Measurements from ENCODE around the gene ANK3. TPM values are rescaled to one million over a fixed set of nuclear protein-coding genes. Genes with fewer than 3 reads are reported as not detected.

Gene ANK3
- total RNA-seq, 1 donor from 2014 or later = 35.1 TPM

DNA sequence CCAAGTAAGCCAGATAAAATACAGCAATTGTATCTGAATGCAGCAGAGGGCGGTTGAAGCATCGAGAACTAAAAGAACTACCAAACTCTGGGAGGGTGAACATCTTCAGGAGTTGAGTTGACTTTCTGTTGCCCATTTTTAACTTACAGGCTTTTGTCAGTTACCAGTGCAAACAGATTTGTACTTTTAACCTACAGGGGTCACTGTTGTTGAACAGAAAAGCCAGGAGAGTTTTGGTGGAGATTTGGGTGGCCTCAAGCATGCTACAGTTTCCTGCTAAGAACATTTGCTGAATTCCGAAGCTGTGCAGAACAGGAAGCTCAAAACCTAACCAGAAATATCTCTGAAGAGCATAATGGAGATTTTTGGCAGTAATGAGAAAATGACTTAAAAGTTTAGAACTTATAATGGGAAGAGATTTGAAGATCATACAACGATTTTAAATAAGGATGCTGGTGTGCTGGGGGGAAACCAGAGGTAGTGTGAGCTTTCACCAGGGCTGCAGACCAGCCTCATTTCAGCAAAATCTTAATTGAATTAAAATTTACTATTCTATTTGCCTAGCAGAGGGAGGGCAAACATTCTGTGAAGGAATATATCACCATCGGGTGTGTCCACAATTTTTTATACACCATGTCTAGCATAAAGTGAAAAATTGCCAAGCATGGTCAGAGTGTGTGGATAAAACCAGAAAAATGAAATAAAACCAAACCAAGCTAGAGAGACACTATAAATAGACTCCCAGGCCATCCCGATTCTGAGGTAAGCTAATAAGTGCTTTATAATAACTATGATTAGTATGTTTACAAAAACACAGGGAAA lies 274.7 kb downstream of the ANK3 start:
- DNase-seq (ENCODE audit: low spot score) = no peak
- TF ChIP-seq, protein P1, sequence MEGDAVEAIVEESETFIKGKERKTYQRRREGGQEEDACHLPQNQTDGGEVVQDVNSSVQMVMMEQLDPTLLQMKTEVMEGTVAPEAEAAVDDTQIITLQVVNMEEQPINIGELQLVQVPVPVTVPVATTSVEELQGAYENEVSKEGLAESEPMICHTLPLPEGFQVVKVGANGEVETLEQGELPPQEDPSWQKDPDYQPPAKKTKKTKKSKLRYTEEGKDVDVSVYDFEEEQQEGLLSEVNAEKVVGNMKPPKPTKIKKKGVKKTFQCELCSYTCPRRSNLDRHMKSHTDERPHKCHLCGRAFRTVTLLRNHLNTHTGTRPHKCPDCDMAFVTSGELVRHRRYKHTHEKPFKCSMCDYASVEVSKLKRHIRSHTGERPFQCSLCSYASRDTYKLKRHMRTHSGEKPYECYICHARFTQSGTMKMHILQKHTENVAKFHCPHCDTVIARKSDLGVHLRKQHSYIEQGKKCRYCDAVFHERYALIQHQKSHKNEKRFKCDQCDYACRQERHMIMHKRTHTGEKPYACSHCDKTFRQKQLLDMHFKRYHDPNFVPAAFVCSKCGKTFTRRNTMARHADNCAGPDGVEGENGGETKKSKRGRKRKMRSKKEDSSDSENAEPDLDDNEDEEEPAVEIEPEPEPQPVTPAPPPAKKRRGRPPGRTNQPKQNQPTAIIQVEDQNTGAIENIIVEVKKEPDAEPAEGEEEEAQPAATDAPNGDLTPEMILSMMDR (IDR thresholded peaks at IDR 0.05) = peak; percentile 85
- Mint-ChIP-seq H3K4me3 (ENCODE audit: unreplicated experiment) (no peak overlapping the region), H3K27ac (ENCODE audit: unreplicated experiment) (no peak overlapping the region), H3K27me3 (ENCODE audit: low read depth) (no peaks in the 10 kb centered on the region), H3K9me3 (ENCODE audit: low read depth) (peaks cover 3% of the 10 kb centered on the region), H3K4me1 (ENCODE audit: low read depth) (peaks cover 5% of the 10 kb centered on the region), H3K36me3 (ENCODE audit: low read depth) (peaks cover 7% of the 10 kb centered on the region)

DNA sequence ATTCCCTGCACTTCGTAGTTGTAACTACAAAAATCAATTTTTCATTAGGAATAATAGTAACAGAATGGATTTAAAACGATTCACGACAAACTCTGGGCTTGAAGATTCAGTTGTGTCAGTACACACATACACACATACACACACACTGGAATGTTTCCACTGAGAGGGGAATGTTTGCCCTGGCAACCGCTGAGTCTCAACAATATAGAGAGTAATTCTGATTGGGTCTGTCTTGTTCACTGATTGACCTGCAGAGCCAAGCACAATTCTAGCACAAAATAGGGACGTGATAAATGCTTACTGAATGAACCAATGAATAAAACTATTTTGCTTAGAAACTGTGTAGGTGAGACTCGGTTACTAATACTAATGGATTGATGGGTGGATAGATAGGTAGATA lies 278.9 kb downstream of the ANK3 start:
- H3K27me3 Mint-ChIP-seq (ENCODE audit: low read depth) = no peaks in the 10 kb centered on the region
- H3K4me3 Mint-ChIP-seq (ENCODE audit: unreplicated experiment) = no peak overlapping the region
- peaks cover 9% of the 10 kb centered on the region for H3K36me3 Mint-ChIP-seq (ENCODE audit: low read depth)
- no peak for DNase-seq (ENCODE audit: low spot score)
- TF ChIP-seq, protein P1 (IDR thresholded peaks at IDR 0.05) = no peak
- peaks cover 24% of the 10 kb centered on the region for H3K4me1 Mint-ChIP-seq (ENCODE audit: low read depth)
- no peaks in the 10 kb centered on the region for H3K9me3 Mint-ChIP-seq (ENCODE audit: low read depth)
- no peak overlapping the region for H3K27ac Mint-ChIP-seq (ENCODE audit: unreplicated experiment)

DNA sequence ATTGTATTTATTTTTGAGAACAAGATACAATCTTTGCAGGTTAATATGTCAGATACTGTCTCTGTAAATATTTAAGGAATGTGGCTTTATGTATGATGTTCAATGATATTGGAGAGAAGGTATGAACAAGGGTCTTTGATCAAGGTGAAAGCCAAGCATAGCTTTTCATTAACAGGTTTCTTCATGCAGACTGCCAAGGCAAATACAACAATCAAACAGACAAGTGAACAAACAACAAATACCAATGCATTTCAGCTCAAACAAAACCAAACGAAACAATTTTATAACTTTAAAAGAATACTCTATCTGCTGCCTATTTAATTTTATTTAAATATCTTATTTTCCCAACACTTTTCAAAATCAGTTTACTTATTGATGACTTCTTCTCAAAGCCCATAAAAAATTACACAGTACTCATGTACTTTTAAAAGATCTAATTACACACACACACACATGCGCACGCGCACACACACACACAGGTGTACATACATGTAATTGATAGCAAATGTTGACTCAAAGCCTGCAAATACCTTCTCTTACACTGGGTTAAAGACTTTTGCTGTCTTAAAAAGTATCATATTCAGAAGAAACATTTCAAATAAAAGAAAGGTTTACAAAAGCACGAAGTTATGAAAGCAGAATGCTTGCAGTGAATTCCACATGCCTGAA lies 282.2 kb downstream of the ANK3 start:
- no peak overlapping the region for H3K27ac Mint-ChIP-seq (ENCODE audit: unreplicated experiment)
- H3K36me3 Mint-ChIP-seq (ENCODE audit: low read depth) = peaks cover 12% of the 10 kb centered on the region
- no peak overlapping the region for H3K4me3 Mint-ChIP-seq (ENCODE audit: unreplicated experiment)
- TF ChIP-seq, protein P1 (IDR thresholded peaks at IDR 0.05) = no peak
- H3K4me1 Mint-ChIP-seq (ENCODE audit: low read depth) = peaks cover 49% of the 10 kb centered on the region
- no peak for DNase-seq (ENCODE audit: low spot score)
- H3K9me3 Mint-ChIP-seq (ENCODE audit: low read depth) = no peaks in the 10 kb centered on the region
- H3K27me3 Mint-ChIP-seq (ENCODE audit: low read depth) = no peaks in the 10 kb centered on the region

DNA sequence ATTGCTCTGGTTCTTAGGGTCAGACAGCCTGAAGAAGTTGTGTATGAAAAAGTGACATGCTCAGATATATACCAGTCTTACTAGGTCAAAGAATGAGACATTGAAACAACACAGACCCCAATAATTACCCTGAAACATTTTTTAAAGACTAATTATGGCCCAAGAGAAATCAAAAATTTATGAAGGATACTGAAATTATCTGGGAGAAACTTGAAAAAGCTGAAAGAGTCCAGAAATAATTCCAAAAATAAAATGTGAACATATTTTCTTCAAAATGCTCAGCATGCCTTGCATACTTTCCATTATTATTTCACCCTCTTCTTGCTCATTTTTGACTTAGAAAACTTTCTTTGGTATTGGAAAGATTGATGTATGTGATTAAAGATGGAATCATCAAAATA lies 284.4 kb downstream of the ANK3 start:
- Mint-ChIP-seq H3K4me1 (ENCODE audit: low read depth) (peaks cover 59% of the 10 kb centered on the region), H3K4me3 (ENCODE audit: unreplicated experiment) (no peak overlapping the region), H3K9me3 (ENCODE audit: low read depth) (no peaks in the 10 kb centered on the region), H3K36me3 (ENCODE audit: low read depth) (peaks cover 11% of the 10 kb centered on the region), H3K27me3 (ENCODE audit: low read depth) (no peaks in the 10 kb centered on the region), H3K27ac (ENCODE audit: unreplicated experiment) (peak overlapping the region; percentile 68)
- TF ChIP-seq, protein P1 (IDR thresholded peaks at IDR 0.05) = no peak
- no peak for DNase-seq (ENCODE audit: low spot score)

DNA sequence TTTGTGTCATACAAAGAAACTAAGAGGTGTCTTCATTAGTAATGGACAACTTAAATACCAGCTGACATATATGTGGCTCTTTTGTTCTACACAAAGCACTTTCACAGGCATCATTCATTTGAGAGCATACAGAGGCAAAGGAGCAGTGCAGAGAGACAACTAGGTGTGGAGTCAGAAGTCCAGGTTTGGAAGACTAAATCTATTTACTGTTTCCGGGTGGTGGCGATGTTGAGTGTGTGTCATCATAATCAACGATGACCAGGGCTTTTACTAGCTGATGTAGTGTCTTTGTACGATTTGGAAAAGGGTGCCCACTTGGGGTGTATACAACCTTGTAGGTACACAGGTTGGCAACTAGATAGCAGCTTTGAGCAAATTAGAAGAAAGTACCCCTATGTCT lies 287.9 kb downstream of the ANK3 start:
- H3K27me3 Mint-ChIP-seq (ENCODE audit: low read depth) = no peaks in the 10 kb centered on the region
- peaks cover 66% of the 10 kb centered on the region for H3K4me1 Mint-ChIP-seq (ENCODE audit: low read depth)
- no peak overlapping the region for H3K4me3 Mint-ChIP-seq (ENCODE audit: unreplicated experiment)
- peaks cover 8% of the 10 kb centered on the region for H3K36me3 Mint-ChIP-seq (ENCODE audit: low read depth)
- no peak for DNase-seq (ENCODE audit: low spot score)
- H3K27ac Mint-ChIP-seq (ENCODE audit: unreplicated experiment) = no peak overlapping the region
- TF ChIP-seq, protein P1 (IDR thresholded peaks at IDR 0.05) = no peak
- H3K9me3 Mint-ChIP-seq (ENCODE audit: low read depth) = no peaks in the 10 kb centered on the region
